ENCODE measurements around the gene RIOK1.
"Not testable (repeated sequence)": the region's sequence is repeated elsewhere in the genome, so short reads cannot be mapped to it uniquely, and the experiment has no call there.

DNA sequence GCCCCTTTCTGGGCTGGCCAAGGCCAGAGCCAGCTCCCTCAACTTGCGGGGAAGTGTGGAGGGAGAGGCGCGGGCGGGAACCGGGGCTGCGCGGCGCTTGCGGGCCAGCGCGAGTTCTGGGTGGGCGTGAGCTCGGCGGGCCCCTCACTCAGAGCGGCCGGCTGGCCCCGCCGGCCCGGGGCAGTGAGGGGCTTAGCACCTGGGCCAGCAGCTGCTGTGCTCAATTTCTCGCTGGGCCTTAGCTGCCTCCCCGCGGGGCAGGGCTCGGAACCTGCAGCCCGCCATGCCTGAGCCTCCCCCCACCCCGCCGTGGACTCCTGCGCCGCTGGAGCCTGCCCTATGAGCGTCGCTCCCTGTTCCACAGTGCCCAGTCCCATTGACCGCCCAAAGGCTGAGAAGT is 66.7 kb downstream of the RIOK1 start:
- TF ChIP-seq, protein P1, sequence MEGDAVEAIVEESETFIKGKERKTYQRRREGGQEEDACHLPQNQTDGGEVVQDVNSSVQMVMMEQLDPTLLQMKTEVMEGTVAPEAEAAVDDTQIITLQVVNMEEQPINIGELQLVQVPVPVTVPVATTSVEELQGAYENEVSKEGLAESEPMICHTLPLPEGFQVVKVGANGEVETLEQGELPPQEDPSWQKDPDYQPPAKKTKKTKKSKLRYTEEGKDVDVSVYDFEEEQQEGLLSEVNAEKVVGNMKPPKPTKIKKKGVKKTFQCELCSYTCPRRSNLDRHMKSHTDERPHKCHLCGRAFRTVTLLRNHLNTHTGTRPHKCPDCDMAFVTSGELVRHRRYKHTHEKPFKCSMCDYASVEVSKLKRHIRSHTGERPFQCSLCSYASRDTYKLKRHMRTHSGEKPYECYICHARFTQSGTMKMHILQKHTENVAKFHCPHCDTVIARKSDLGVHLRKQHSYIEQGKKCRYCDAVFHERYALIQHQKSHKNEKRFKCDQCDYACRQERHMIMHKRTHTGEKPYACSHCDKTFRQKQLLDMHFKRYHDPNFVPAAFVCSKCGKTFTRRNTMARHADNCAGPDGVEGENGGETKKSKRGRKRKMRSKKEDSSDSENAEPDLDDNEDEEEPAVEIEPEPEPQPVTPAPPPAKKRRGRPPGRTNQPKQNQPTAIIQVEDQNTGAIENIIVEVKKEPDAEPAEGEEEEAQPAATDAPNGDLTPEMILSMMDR (IDR thresholded peaks at IDR 0.05; ENCODE audit: poor library complexity) = not testable (repeated sequence)
- not testable (repeated sequence) for TF ChIP-seq EZH2 (IDR thresholded peaks at IDR 0.05; ENCODE audit: borderline replicate concordance); EZH2phosphoT487 (IDR thresholded peaks at IDR 0.05; ENCODE audit: low read depth, severe bottlenecking, unreplicated experiment)

All from hepatocyte (in vitro differentiated cells).